Uterus (tissue), 4 donors: Measurements from ENCODE around the gene PTPRD. TPM values are rescaled to one million over a fixed set of nuclear protein-coding genes. Genes with fewer than 3 reads are reported as not detected.

Experiments
- DNase-seq, 2 donors: peaks; one replicate each; pipeline ENCODE4 v3.0.0-alpha.2; 2019 to 2020
- H3K27ac ChIP-seq, 2 donors: fragments of 200-600 bp; sonication (generic); 1 replicate in 1 of 2; 2 replicates in 1 of 2; pipeline ENCODE4 v1.5.1; 2016 to 2018
- H3K27me3 ChIP-seq, 2 donors: fragments of 200-600 bp; sonication (generic); one replicate each; pipeline ENCODE4 v1.5.1; 2018 to 2019; ENCODE audit warnings: control low read depth in 1 of 2
- H3K36me3 ChIP-seq, 2 donors: fragments of 200-600 bp; sonication (generic); one replicate each; pipeline ENCODE4 v1.5.1; 2019; ENCODE audit warnings: control low read depth in 1 of 2
- H3K4me1 ChIP-seq, 2 donors: fragments of 200-600 bp; sonication (generic); one replicate each; pipeline ENCODE4 v1.5.1; 2018 to 2019; ENCODE audit warnings: control low read depth in 1 of 2
- H3K4me3 ChIP-seq, 2 donors: fragments of 200-600 bp; sonication (generic); 1 replicate in 1 of 2; 2 replicates in 1 of 2; pipeline ENCODE4 v1.5.1; 2018 to 2019; ENCODE audit warnings: mild to moderate bottlenecking in 1 of 2
- H3K9me3 ChIP-seq, 2 donors: fragments of 200-600 bp; sonication (generic); one replicate each; pipeline ENCODE4 v1.5.1; 2019; ENCODE audit warnings: control low read depth in 1 of 2
- POLR2A ChIP-seq, 2 donors: fragments of 450-650 bp; IDR thresholded peaks; one replicate each; pipeline ENCODE4 v1.6.1; 2016; ENCODE audit warnings: antibody characterized with exemption in 2 of 2, mild to moderate bottlenecking in 1 of 2, moderate library complexity in 1 of 2
- intact Hi-C: fragments of 100-400 bp; cut with DNase I; formaldehyde crosslinking; loops from one replicate; pipeline ENCODE4 v1.15.1; 2023; ENCODE audit warnings: low total_unique reads
- total RNA-seq, 4 donors: library from RNA; depleted of rRNA in 3 of 4; stranded (reverse); fragments of >200 nt in 3 of 4; gene quantifications; one replicate each; pipeline versions ENCODE4 v1.1.0 to v1.2.4, GENCODE V29; 2014 to 2023
- TF ChIP-seq, protein P1 (sequence below), 4 experiments: fragments of 200-600 bp in 2 of 4; fragments of 450-650 bp in 2 of 4; sonication (generic) in 2 of 4; IDR thresholded peaks; one replicate each; pipeline ENCODE4 v1.5.1; 2016 to 2019; ENCODE audit warnings: antibody characterized with exemption in 4 of 4, mild to moderate bottlenecking in 2 of 4, moderate library complexity in 1 of 4
- donor health status: DM: yes; HTN: yes; CAD: no.

The PTPRD gene
- total RNA-seq, 4 donors from 2014 or later: 1.2 to 136 (median 26.4) TPM

DNA sequence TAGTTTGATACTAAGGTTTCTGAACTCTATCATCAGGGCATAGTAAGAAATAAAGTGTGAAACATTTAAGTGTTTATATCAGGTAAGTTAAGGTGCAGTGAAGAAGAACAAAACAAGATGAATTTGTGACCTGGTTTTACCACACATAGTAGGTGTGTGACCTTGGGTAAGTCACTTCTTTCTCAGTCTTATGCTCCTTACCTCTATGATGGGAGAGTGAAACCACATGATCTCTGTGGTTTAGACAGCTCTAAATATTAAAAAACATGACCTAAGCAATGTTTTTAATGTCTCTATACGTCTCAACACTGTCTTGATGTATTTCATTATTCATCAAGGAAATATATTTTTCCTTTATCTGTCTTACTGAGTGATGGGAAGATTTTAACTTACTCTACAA is 2183.6 kb downstream of the PTPRD start:
- Histone ChIP-seq H3K4me1 (no peaks in the 10 kb centered on the region), H3K4me3 (no peak overlapping the region), H3K9me3 (no peaks in the 10 kb centered on the region), H3K36me3 (no peaks in the 10 kb centered on the region), H3K27ac (no peak overlapping the region), H3K27me3 (no peaks in the 10 kb centered on the region)
- intact Hi-C loops: no loop called here
- no peak for DNase-seq
- TF ChIP-seq POLR2A (IDR thresholded peaks at IDR 0.05): no peak
- TF ChIP-seq, protein P1, sequence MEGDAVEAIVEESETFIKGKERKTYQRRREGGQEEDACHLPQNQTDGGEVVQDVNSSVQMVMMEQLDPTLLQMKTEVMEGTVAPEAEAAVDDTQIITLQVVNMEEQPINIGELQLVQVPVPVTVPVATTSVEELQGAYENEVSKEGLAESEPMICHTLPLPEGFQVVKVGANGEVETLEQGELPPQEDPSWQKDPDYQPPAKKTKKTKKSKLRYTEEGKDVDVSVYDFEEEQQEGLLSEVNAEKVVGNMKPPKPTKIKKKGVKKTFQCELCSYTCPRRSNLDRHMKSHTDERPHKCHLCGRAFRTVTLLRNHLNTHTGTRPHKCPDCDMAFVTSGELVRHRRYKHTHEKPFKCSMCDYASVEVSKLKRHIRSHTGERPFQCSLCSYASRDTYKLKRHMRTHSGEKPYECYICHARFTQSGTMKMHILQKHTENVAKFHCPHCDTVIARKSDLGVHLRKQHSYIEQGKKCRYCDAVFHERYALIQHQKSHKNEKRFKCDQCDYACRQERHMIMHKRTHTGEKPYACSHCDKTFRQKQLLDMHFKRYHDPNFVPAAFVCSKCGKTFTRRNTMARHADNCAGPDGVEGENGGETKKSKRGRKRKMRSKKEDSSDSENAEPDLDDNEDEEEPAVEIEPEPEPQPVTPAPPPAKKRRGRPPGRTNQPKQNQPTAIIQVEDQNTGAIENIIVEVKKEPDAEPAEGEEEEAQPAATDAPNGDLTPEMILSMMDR (IDR thresholded peaks at IDR 0.05): no peak

DNA sequence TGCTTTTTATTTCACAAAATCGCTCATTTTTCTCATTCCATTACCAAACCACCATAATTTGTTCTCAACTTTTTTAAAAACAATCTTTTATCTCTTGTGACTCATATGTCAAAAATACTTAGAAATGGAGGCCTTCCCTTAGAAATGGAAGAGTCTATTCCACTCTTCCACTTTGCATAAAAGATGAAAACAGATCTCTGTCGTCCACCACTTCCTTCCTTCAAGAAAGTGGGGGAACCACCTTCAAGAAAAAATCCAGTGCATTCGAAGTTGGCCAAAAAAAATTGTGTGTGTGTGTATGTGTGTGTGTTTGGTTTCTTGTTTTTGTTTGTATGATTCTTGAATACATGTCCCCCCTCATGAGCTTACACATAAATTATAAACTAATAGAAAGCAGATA is 2184.4 kb downstream of the PTPRD start:
- TF ChIP-seq POLR2A (IDR thresholded peaks at IDR 0.05): no peak
- TF ChIP-seq, protein P1 (IDR thresholded peaks at IDR 0.05): no peak
- DNase-seq: no peak
- H3K4me1 ChIP-seq: no peaks in the 10 kb centered on the region
- no peak overlapping the region for H3K4me3 ChIP-seq
- no peak overlapping the region for H3K27ac ChIP-seq
- H3K36me3 ChIP-seq: no peaks in the 10 kb centered on the region
- no peaks in the 10 kb centered on the region for H3K27me3 ChIP-seq
- no peaks in the 10 kb centered on the region for H3K9me3 ChIP-seq
- intact Hi-C loops: no loop called here

DNA sequence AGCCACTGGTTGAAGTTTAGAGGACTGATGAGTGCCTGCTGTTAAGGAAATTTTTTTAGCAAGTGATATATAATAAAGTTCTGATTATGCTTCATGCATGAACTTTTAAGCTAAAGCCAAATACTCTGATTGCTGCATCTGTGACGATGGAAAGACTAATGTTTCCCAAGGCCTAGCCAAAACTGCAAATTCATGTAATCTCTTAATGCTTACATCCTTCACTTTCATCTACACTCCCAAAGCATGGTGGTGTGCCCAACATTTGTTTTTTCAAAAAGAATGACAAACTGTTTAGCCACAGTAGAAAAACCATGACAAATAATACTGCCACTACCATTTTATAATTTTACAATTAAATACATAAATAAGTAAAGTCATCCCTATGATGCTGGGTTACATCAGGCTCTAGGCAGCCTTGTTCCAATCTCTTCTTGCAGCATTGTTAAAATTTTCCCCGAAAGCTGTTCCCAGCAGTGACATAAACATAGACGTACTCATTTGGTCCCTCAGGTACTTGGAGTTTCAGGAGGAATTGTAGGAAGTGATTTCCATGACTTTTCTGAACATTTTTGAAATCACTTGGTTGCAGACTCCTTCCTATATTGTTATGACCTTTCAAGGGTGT is 2187.9 kb downstream of the PTPRD start:
- intact Hi-C loops: no loop called here
- Histone ChIP-seq H3K4me3 (no peak overlapping the region), H3K4me1 (no peaks in the 10 kb centered on the region), H3K36me3 (no peaks in the 10 kb centered on the region), H3K9me3 (no peaks in the 10 kb centered on the region), H3K27ac (no peak overlapping the region), H3K27me3 (no peaks in the 10 kb centered on the region)
- no peak for DNase-seq
- TF ChIP-seq POLR2A (IDR thresholded peaks at IDR 0.05): no peak
- TF ChIP-seq, protein P1 (IDR thresholded peaks at IDR 0.05): no peak

DNA sequence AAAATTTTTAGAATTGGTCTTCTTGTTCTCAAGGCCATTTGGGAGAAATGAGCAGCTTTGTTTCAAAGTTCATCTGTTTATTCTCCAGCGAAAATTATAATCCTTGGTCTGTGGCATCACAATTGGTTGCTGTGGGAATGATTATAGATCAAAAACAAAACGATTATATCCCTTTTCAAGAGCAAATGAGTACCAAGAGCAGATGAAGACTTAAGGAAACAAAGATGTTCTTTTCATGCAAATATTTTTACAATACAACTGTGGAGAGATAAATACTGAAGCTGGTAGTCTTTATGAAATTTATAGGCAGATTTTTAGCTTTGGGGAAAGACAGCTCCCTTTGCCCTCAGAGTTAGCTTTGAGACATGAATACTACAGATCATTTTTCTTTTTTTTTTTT is 2192.4 kb downstream of the PTPRD start:
- no peak overlapping the region for H3K4me3 ChIP-seq
- no peaks in the 10 kb centered on the region for H3K36me3 ChIP-seq
- intact Hi-C loops: no loop called here
- H3K9me3 ChIP-seq: no peaks in the 10 kb centered on the region
- DNase-seq: no peak
- no peak overlapping the region for H3K27ac ChIP-seq
- H3K4me1 ChIP-seq: no peaks in the 10 kb centered on the region
- no peaks in the 10 kb centered on the region for H3K27me3 ChIP-seq
- TF ChIP-seq POLR2A (IDR thresholded peaks at IDR 0.05): no peak
- TF ChIP-seq, protein P1 (IDR thresholded peaks at IDR 0.05): no peak

DNA sequence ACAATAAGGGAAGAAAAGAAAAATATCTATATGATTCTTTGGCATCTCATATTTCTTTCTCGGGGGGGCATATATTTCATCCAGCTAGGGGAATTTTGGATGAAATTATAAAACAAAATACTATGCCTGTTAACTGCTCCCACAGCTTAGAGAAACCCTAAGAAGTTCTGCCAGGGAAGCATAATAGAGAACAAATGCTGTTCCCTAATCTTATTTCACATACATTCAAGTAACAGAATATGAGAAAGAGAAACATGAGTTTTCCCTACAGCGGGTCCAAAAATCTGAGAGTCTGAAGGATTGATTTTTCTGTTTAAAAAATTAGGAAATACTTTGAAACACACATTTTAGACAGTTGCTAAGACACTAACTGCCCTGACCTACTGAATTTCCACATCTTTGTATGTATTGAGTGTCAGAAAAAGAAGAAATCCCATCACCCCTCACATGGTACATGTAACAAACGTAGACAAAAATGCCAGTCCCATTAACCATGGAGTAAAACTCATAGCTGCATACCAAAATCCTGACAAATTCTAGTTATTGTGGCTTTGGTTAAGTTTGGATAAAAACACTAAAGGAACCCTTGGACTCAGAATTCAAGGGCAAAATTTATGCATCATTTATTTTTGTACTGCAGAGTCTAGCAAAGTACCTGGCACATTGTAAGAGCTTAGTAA is 2193.1 kb downstream of the PTPRD start:
- no peak overlapping the region for H3K4me3 ChIP-seq
- H3K27ac ChIP-seq: no peak overlapping the region
- H3K36me3 ChIP-seq: no peaks in the 10 kb centered on the region
- TF ChIP-seq, protein P1 (IDR thresholded peaks at IDR 0.05): no peak
- TF ChIP-seq POLR2A (IDR thresholded peaks at IDR 0.05): no peak
- intact Hi-C loops: no loop called here
- DNase-seq: no peak
- H3K4me1 ChIP-seq: no peaks in the 10 kb centered on the region
- H3K27me3 ChIP-seq: no peaks in the 10 kb centered on the region
- H3K9me3 ChIP-seq: no peaks in the 10 kb centered on the region
